IPS-18c (cell line): ENCODE measurements around the gene CDC42EP5.
A peak's percentile ranks its signal among the peaks of the same experiment; 100 is the strongest.
"Not testable (repeated sequence)": the region's sequence is repeated elsewhere in the genome, so short reads cannot be mapped to it uniquely, and the experiment has no call there.

Experiments
- H3K4me3 ChIP-seq: 2 replicates; pipeline ENCODE4 v1.7.0; 2013; ENCODE audit warnings: low read depth, mild to moderate bottlenecking, low read length, moderate library complexity; ENCODE audit not compliant: insufficient read depth
- H3K9me3 ChIP-seq: one replicate; pipeline ENCODE4 v1.6.1; 2013; ENCODE audit warnings: mild to moderate bottlenecking, low read length, moderate library complexity; ENCODE audit not compliant: control insufficient read depth, insufficient read depth

The CDC42EP5 gene

GRCh38 chr19:54469496-54469934 is 3.6 kb downstream of the CDC42EP5 start:
- Histone ChIP-seq H3K4me3 (no peak overlapping the region), H3K9me3 (no peaks in the 10 kb centered on the region)

GRCh38 chr19:54466110-54466480 is 7.0 kb downstream of the CDC42EP5 start:
- not testable (repeated sequence) for H3K9me3 ChIP-seq, H3K4me3 ChIP-seq

GRCh38 chr19:54465426-54466109 is 7.5 kb downstream of the CDC42EP5 start:
- no peaks in the 10 kb centered on the region for H3K9me3 ChIP-seq
- no peak overlapping the region; the same call in 1 of the 2 replicates for H3K4me3 ChIP-seq

- H3K9me3 ChIP-seq: no peaks in the 10 kb centered on the region
- H3K4me3 ChIP-seq: peak overlapping the region; percentile 81
These were observed 8.3 kb downstream of the CDC42EP5 start for GRCh38 chr19:54464630-54465425.

GRCh38 chr19:54464044-54464629 is 9.0 kb downstream of the CDC42EP5 start:
- Histone ChIP-seq H3K4me3 (peak overlapping the region; percentile 81), H3K9me3 (no peaks in the 10 kb centered on the region)

GRCh38 chr19:54463531-54464043 is 9.5 kb downstream of the CDC42EP5 start, which contains the start of gene LENG9:
LENG9 (minus strand) TSS chr19:54463778; CDS start chr19:54463526, 252 bp downstream.
- Histone ChIP-seq H3K4me3 (peak within 1 kb of the TSS; percentile 81), H3K9me3 (no peaks in the 10 kb centered on the region)

GRCh38 chr19:54462655-54463530 is 10.2 kb downstream of the CDC42EP5 start:
- H3K4me3 ChIP-seq: peak overlapping the region; percentile 81
- H3K9me3 ChIP-seq: no peaks in the 10 kb centered on the region

- H3K4me3 ChIP-seq: peak overlapping the region; percentile 81
- H3K9me3 ChIP-seq: no peaks in the 10 kb centered on the region
These were observed 10.9 kb downstream of the CDC42EP5 start for GRCh38 chr19:54462047-54462654.

- H3K9me3 ChIP-seq: no peaks in the 10 kb centered on the region
- H3K4me3 ChIP-seq: no peak overlapping the region
These were observed 11.5 kb downstream of the CDC42EP5 start for GRCh38 chr19:54461613-54462012.

- Histone ChIP-seq H3K9me3 (no peaks in the 10 kb centered on the region), H3K4me3 (no peak overlapping the region)
These were observed 11.9 kb downstream of the CDC42EP5 start for GRCh38 chr19:54461210-54461609.

- no peak overlapping the region for H3K4me3 ChIP-seq
- H3K9me3 ChIP-seq: no peaks in the 10 kb centered on the region
These were observed 12.7 kb downstream of the CDC42EP5 start for GRCh38 chr19:54460230-54461005.

- Histone ChIP-seq H3K4me3 (no peak overlapping the region), H3K9me3 (no peaks in the 10 kb centered on the region)
These were observed 13.5 kb downstream of the CDC42EP5 start for GRCh38 chr19:54459282-54460229.

- no peaks in the 10 kb centered on the region for H3K9me3 ChIP-seq
These were observed 14.3 kb downstream of the CDC42EP5 start for GRCh38 chr19:54458648-54459281.

GRCh38 chr19:54457773-54458647 is 15.1 kb downstream of the CDC42EP5 start:
- no peaks in the 10 kb centered on the region for H3K9me3 ChIP-seq
- no peak overlapping the region for H3K4me3 ChIP-seq

More at GRCh38 chr19:54458648-54459281, 14.3 kb downstream of the CDC42EP5 start:
- no peak overlapping the region for H3K4me3 ChIP-seq
